HepG2 (cell line): ENCODE measurements around the gene CAMTA1. TPM values are rescaled to one million over a fixed set of nuclear protein-coding genes. Genes with fewer than 3 reads are reported as not detected.

Experiments
- ATAC-seq: fragments of 200-7000 bp; cut with Tn5 transposase; 3 replicates; pipeline ENCODE4 v1.9.1; 2020; ENCODE audit warnings: mild to moderate bottlenecking, moderate library complexity
- BruUV-seq: library from RNA; stranded (reverse); fragments of 400-500 nt; replicated peaks from 2 replicates; lab custom pipeline; 2021; lab: Mats Ljungman, UMichigan
- CTCF ChIA-PET: fragments of 300-600 bp; formaldehyde crosslinking; extraction: SDS; loops from one replicate; lab custom pipeline; 2021; ENCODE audit warnings: low total read pairs, inconsistent platforms, low intra/inter-chr PET ratio; lab: Yijun Ruan, JAX
- POLR2A ChIA-PET: fragments of 350-600 bp; sonication (Branson Sonifier 250); formaldehyde crosslinking; loops from one replicate; lab custom pipeline; 2020; ENCODE audit warnings: antibody characterized with exemption, inconsistent platforms; lab: Yijun Ruan, JAX
- DNase-seq: peaks from one replicate; pipeline ENCODE4 v3.0.0-alpha.2; 2015; ENCODE audit warnings: low spot score
- FAIRE-seq: peaks from 3 replicates; lab custom pipeline; 2011; peaks lifted over from hg19 to GRCh38; lab: Jason Lieb, UNC
- H2AFZ ChIP-seq: one replicate; pipeline ENCODE4 v1.6.1; 2011; ENCODE audit warnings: low read length, inconsistent platforms
- H3K27ac ChIP-seq: fragments of 300-600 bp; 3 replicates; pipeline ENCODE4 v1.8.0; 2011; ENCODE audit warnings: mixed run types, mild to moderate bottlenecking, mixed read lengths, low read length, inconsistent platforms; ENCODE audit not compliant: insufficient read depth; ENCODE audit errors: extremely low read length
- H3K27me3 ChIP-seq, 2 experiments: fragments of 200-600 bp in 1 of 2; 2 replicates in 1 of 2; 3 replicates in 1 of 2; pipeline versions ENCODE4 v1.6.0 to v1.8.0; 2011; ENCODE audit warnings: low read length in 2 of 2, mild to moderate bottlenecking in 2 of 2, moderate library complexity in 2 of 2, inconsistent platforms in 1 of 2; ENCODE audit not compliant: insufficient read depth in 2 of 2, control insufficient read depth in 1 of 2
- H3K36me3 ChIP-seq, 2 experiments: fragments of 200-600 bp in 1 of 2; replicated peaks in 1 of 2; 2 replicates in 1 of 2; 3 replicates in 1 of 2; pipeline versions ENCODE4 v1.5.1 to v1.8.0; 2011; ENCODE audit warnings: low read length in 2 of 2, inconsistent platforms in 1 of 2; ENCODE audit not compliant: insufficient read depth in 2 of 2, control insufficient read depth in 1 of 2
- H3K4me1 ChIP-seq: 2 replicates; pipeline ENCODE4 v1.5.1; 2012; ENCODE audit warnings: low read length, inconsistent platforms; ENCODE audit not compliant: insufficient read depth
- H3K4me2 ChIP-seq: 2 replicates; pipeline ENCODE4 v1.6.0; 2011; ENCODE audit warnings: low read depth, low read length, inconsistent platforms
- H3K4me3 ChIP-seq, 3 experiments: fragments of 200-600 bp in 1 of 3; sonication (generic), shearing (Covaris generic) in 1 of 3; replicated peaks in 1 of 3; 2 replicates each; pipeline ENCODE4 v1.5.1; 2011 to 2016; ENCODE audit warnings: low read length in 3 of 3, inconsistent platforms in 2 of 3, low read depth in 2 of 3, mild to moderate bottlenecking in 2 of 3, control low read depth in 1 of 3, mixed read lengths in 1 of 3; ENCODE audit not compliant: insufficient read depth in 1 of 3
- H3K79me2 ChIP-seq: one replicate; pipeline ENCODE4 v1.6.1; 2011; ENCODE audit warnings: low read length, inconsistent platforms; ENCODE audit not compliant: insufficient read depth
- H3K9ac ChIP-seq: 2 replicates; pipeline ENCODE4 v1.6.0; 2011; ENCODE audit warnings: mild to moderate bottlenecking, low read depth, low read length, inconsistent platforms; ENCODE audit not compliant: insufficient read depth
- H3K9me3 ChIP-seq: 2 replicates; pipeline ENCODE4 v1.5.1; 2012; ENCODE audit warnings: mild to moderate bottlenecking, low read length
- H4K20me1 ChIP-seq: 2 replicates; pipeline ENCODE4 v1.6.0; 2011; ENCODE audit warnings: inconsistent platforms, mild to moderate bottlenecking, low read length, moderate library complexity; ENCODE audit not compliant: insufficient read depth
- EEA1 ChIP-seq: sonication (generic); formaldehyde crosslinking; IDR thresholded peaks from 2 replicates; pipeline ENCODE4 v1.5.1; 2020; ENCODE audit warnings: mild to moderate bottlenecking, missing genetic modification reagents, borderline replicate concordance
- GABPB1 ChIP-seq: IDR thresholded peaks from 2 replicates; pipeline ENCODE4 v1.6.1; 2016; ENCODE audit warnings: mild to moderate bottlenecking, missing genetic modification reagents, moderate library complexity, missing compliant biosample characterization
- WGBS: methylation state at CpG from one replicate; pipeline ENCODE4 v1.1.6; 2017; ENCODE audit warnings: low lambda C conversion rate; 5-methylcytosine and 5-hydroxymethylcytosine counted together
- in situ Hi-C: cut with HindIII; loops from 2 replicates; pipeline ENCODE4 v1.10.0; 2017; ENCODE audit warnings: low pct_unique_long_range_greater_than_20kb; ENCODE audit not compliant: extremely low pct_ligation_motif_present
- intact Hi-C: fragments of 100-400 bp; cut with micrococcal nuclease; formaldehyde crosslinking; loops from one replicate; pipeline ENCODE4 v1.10.0; 2022; ENCODE audit not compliant: unreplicated experiment
- polyA plus RNA-seq, 8 experiments: library from polyadenylated mRNA; depleted of rRNA in 3 of 8; stranded (reverse) in 7 of 8; unstranded in 1 of 8; fragments of >200 nt; fragmentation: Illumina TruSeq in 4 of 8; extraction: Trizol in 4 of 8; gene quantifications; 2 replicates each; pipeline versions ENCODE4 v1.2.1 to v1.2.3, GENCODE V29; 2011 to 2016; ENCODE audit warnings: low read depth in 4 of 8, missing spikeins in 1 of 8, mixed read lengths in 1 of 8; ENCODE audit not compliant: insufficient read depth in 1 of 8
- total RNA-seq, 5 experiments: library from RNA; depleted of rRNA; stranded (reverse); fragments of >200 nt; fragmentation: Illumina TruSeq; extraction: Trizol; gene quantifications; 2 replicates each; pipeline ENCODE4 v1.2.3, GENCODE V29; 2016; ENCODE audit warnings: low read depth in 1 of 5
- TF ChIP-seq, protein P1 (sequence below): sonication (generic); formaldehyde crosslinking; IDR thresholded peaks from 2 replicates; pipeline ENCODE4 v1.5.1; 2020; ENCODE audit warnings: mild to moderate bottlenecking, missing genetic modification reagents, moderate library complexity
- TF ChIP-seq, protein P2 (sequence below): sonication (generic); formaldehyde crosslinking; IDR thresholded peaks from 2 replicates; pipeline ENCODE4 v1.5.0; 2020; ENCODE audit warnings: missing genetic modification reagents, mild to moderate bottlenecking, borderline replicate concordance
- TF ChIP-seq, protein P3 (sequence below): fragments of 450-650 bp; IDR thresholded peaks from 2 replicates; pipeline ENCODE4 v1.6.1; 2017; ENCODE audit warnings: mild to moderate bottlenecking

CAMTA1 gene
- total and polyA plus RNA-seq, 2 of the 13 experiments (the other 11 are each of a cell fraction or from before 2014, with no cell fraction given), result 25.0 to 36.4 TPM

DNA sequence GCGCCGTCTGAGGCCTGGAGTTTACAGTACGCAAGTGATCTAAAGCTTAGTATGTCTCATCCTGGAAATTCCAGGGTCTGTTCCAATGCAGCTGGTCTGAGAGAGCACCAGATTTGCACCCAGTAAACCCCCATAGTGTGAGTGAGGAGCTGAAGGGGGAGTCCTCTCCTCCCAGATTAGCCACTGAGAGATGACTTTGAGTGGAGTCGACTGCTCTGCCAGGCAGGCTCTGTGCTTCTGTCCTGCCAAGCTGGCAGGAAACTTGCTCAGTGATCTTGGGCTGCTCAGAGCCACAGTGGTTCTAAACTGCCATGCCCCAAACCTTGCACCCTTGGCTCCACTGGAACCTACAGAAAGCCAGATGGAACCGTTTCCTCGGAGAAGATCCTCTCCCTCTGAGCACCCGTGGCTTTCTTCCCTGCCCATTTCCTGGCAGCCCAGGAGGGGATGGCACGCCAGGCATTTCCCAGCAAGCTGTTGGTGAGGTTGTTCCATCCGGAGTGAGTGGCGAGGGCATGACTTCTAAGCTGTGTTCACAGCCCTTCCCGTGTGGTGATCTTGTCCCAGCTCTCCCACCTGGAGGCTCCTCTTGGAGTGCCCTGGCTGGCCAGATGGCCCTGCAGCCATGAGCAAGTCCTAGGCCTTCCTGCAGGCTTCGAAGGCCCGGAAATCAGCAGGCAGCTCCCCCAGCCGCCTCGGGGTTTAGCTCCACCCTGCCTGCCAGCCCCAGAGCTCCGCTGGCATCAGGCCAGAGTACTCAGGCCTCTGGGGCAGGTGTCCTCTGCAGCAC lies 859.9 kb downstream of the CAMTA1 start (continued):
- TF ChIP-seq, protein P1, sequence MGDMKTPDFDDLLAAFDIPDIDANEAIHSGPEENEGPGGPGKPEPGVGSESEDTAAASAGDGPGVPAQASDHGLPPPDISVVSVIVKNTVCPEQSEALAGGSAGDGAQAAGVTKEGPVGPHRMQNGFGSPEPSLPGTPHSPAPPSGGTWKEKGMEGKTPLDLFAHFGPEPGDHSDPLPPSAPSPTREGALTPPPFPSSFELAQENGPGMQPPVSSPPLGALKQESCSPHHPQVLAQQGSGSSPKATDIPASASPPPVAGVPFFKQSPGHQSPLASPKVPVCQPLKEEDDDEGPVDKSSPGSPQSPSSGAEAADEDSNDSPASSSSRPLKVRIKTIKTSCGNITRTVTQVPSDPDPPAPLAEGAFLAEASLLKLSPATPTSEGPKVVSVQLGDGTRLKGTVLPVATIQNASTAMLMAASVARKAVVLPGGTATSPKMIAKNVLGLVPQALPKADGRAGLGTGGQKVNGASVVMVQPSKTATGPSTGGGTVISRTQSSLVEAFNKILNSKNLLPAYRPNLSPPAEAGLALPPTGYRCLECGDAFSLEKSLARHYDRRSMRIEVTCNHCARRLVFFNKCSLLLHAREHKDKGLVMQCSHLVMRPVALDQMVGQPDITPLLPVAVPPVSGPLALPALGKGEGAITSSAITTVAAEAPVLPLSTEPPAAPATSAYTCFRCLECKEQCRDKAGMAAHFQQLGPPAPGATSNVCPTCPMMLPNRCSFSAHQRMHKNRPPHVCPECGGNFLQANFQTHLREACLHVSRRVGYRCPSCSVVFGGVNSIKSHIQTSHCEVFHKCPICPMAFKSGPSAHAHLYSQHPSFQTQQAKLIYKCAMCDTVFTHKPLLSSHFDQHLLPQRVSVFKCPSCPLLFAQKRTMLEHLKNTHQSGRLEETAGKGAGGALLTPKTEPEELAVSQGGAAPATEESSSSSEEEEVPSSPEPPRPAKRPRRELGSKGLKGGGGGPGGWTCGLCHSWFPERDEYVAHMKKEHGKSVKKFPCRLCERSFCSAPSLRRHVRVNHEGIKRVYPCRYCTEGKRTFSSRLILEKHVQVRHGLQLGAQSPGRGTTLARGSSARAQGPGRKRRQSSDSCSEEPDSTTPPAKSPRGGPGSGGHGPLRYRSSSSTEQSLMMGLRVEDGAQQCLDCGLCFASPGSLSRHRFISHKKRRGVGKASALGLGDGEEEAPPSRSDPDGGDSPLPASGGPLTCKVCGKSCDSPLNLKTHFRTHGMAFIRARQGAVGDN (CRISPR knock-in tag), result peak; percentile 34; the same call in 1 of the 2 replicates
- TF ChIP-seq, protein P2, sequence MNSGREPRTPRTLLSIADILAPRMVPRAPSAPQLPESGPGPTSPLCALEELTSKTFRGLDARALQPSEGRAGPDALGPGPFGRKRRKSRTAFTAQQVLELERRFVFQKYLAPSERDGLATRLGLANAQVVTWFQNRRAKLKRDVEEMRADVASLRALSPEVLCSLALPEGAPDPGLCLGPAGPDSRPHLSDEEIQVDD, result no peak
- TF ChIP-seq GABPB1 (CRISPR knock-in tag), result peak; percentile 29; the same call in 1 of the 2 replicates
- TF ChIP-seq, all 625 proteins: peak for 2

DNA sequence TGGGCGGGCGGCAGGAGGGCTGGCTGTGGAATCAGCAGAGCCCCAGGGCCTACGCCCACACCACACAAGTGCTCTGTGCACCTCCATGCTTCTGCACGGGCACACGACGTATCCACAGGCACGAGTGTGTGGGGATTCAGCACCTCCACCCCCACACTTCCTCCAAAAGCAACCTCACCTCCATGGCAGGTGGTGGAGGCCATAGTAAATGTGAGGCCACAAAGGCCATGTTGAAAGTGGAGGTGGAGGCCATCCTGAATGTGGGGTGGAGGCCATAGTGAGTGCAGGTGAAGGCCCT lies 860.4 kb downstream of the CAMTA1 start:
- DNase-seq, result no peak
- no peak overlapping the region for H3K9ac ChIP-seq
- peaks cover 6 to 32% of the 10 kb centered on the region in 2 experiments for H3K27me3 ChIP-seq
- no peaks in the 10 kb centered on the region for H3K79me2 ChIP-seq
- BruUV-seq, result no TSS peak
- H3K4me2 ChIP-seq, result no peak overlapping the region
- no peak for FAIRE-seq
- no peak overlapping the region for H2AFZ ChIP-seq
- H3K27ac ChIP-seq, result no peak overlapping the region
- H3K36me3 ChIP-seq, result no peaks in the 10 kb centered on the region
- no peaks in the 10 kb centered on the region for H4K20me1 ChIP-seq
- intact Hi-C loops, result no loop called here
- CTCF ChIA-PET, result interaction anchor here (2.4 kb wide), 1 partner anchor 192 kb away, joined by 6 read pairs; no protein-coding TSS in a partner anchor
- ATAC-seq, result no peak
- H3K4me1 ChIP-seq, result 0 out of 2 replicates have a peak, but pooled peaks cover under 1% of the 10 kb centered on the region
- H3K9me3 ChIP-seq, result no peaks in the 10 kb centered on the region
- 6% methylated on average over 6 of the region's 7 CpGs for WGBS
- in situ Hi-C loops, result loop anchor here (5.0 to 25.0 kb wide), 3 partner anchors 193 to 583 kb away; no protein-coding TSS in a partner anchor
- no peak for TF ChIP-seq EEA1 (CRISPR knock-in tag)
- TF ChIP-seq, protein P3, sequence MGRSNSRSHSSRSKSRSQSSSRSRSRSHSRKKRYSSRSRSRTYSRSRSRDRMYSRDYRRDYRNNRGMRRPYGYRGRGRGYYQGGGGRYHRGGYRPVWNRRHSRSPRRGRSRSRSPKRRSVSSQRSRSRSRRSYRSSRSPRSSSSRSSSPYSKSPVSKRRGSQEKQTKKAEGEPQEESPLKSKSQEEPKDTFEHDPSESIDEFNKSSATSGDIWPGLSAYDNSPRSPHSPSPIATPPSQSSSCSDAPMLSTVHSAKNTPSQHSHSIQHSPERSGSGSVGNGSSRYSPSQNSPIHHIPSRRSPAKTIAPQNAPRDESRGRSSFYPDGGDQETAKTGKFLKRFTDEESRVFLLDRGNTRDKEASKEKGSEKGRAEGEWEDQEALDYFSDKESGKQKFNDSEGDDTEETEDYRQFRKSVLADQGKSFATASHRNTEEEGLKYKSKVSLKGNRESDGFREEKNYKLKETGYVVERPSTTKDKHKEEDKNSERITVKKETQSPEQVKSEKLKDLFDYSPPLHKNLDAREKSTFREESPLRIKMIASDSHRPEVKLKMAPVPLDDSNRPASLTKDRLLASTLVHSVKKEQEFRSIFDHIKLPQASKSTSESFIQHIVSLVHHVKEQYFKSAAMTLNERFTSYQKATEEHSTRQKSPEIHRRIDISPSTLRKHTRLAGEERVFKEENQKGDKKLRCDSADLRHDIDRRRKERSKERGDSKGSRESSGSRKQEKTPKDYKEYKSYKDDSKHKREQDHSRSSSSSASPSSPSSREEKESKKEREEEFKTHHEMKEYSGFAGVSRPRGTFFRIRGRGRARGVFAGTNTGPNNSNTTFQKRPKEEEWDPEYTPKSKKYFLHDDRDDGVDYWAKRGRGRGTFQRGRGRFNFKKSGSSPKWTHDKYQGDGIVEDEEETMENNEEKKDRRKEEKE, result no peak
- TF ChIP-seq, protein P1 (CRISPR knock-in tag), result 0 out of 2 replicates have a peak, but pooled peaks have one; percentile 3
- POLR2A ChIA-PET, result no interaction called here
- no peak overlapping the region for H3K4me3 ChIP-seq
